HG02840 (cell line): ENCODE data around the gene TOX2.

Experiments
- ATAC-seq: cut with Tn5 transposase; IDR thresholded peaks from one replicate; pipeline ENCODE4 v1.9.1; 2021; ENCODE audit warnings: mild to moderate bottlenecking, moderate library complexity, moderate number of reproducible peaks; ENCODE audit not compliant: unreplicated experiment, low FRiP score

Gene TOX2

GRCh38 chr20:44087051-44087856 is 172.6 kb downstream of the TOX2 start:
- no peak for ATAC-seq

GRCh38 chr20:44087857-44088120 is 173.1 kb downstream of the TOX2 start:
- ATAC-seq, result no peak

- no peak for ATAC-seq
Measured at GRCh38 chr20:44089987-44090674, 175.5 kb downstream of the TOX2 start.

GRCh38 chr20:44091026-44091425 is 176.4 kb downstream of the TOX2 start:
- no peak for ATAC-seq

GRCh38 chr20:44092551-44093248 is 178.0 kb downstream of the TOX2 start:
- ATAC-seq, result no peak

GRCh38 chr20:44093249-44093582 is 178.6 kb downstream of the TOX2 start:
- no peak for ATAC-seq

- ATAC-seq, result no peak
Measured at GRCh38 chr20:44095831-44096230, 181.2 kb downstream of the TOX2 start.

GRCh38 chr20:44097521-44098255 is 183.0 kb downstream of the TOX2 start:
- no peak for ATAC-seq

- no peak for ATAC-seq
Measured at GRCh38 chr20:44098256-44098630, 183.6 kb downstream of the TOX2 start.

GRCh38 chr20:44098657-44099056 is 184.0 kb downstream of the TOX2 start:
- no peak for ATAC-seq

- ATAC-seq, result no peak
Measured at GRCh38 chr20:44099832-44100231, 185.2 kb downstream of the TOX2 start.

- ATAC-seq, result no peak
Measured at GRCh38 chr20:44102582-44102981, 187.9 kb downstream of the TOX2 start.

GRCh38 chr20:44104798-44105517 is 190.3 kb downstream of the TOX2 start:
- ATAC-seq, result no peak

GRCh38 chr20:44106615-44107014 is 192.0 kb downstream of the TOX2 start:
- no peak for ATAC-seq

GRCh38 chr20:44109951-44110361 is 195.3 kb downstream of the TOX2 start:
- no peak for ATAC-seq

- ATAC-seq, result no peak
Measured at GRCh38 chr20:44110816-44111568, 196.3 kb downstream of the TOX2 start.

- ATAC-seq, result no peak
Measured at GRCh38 chr20:44111712-44112335, 197.2 kb downstream of the TOX2 start.

GRCh38 chr20:44112456-44112855 is 197.8 kb downstream of the TOX2 start:
- no peak for ATAC-seq

GRCh38 chr20:44112889-44113617 is 198.4 kb downstream of the TOX2 start:
- ATAC-seq, result no peak
